ENCODE measurements around the gene SHB.

SHB gene

GRCh38 chr9:38108326-38108725 is 39.3 kb upstream of the SHB start:
- Histone ChIP-seq H3K27me3 (replicated peaks in 2 of 5; ENCODE audit: control insufficient read depth in 4 of 5, insufficient read depth in 5 of 5, low read length in 4 of 5) (no peaks in the 10 kb centered on the region), H3K36me3 (ENCODE audit: control insufficient read depth in 4 of 4, insufficient read depth in 4 of 4, low read length in 3 of 4) (no peaks in the 10 kb centered on the region), H3K4me1 (ENCODE audit: control extremely low read depth in 1 of 4, control insufficient read depth in 4 of 4, insufficient read depth in 4 of 4, low read length in 3 of 4) (no peaks in the 10 kb centered on the region), H3K4me3 (ENCODE audit: control insufficient read depth in 1 of 7, extremely low read depth in 1 of 7, insufficient read depth in 4 of 7, low read depth in 2 of 7, low read length in 6 of 7) (no peak overlapping the region), H3K27ac (ENCODE audit: insufficient read depth in 1 of 2, low read depth in 1 of 2, low read length in 2 of 2, poor library complexity in 1 of 2, severe bottlenecking in 2 of 2) (no peak overlapping the region), H3K9me3 (ENCODE audit: control extremely low read depth in 1 of 5, control insufficient read depth in 4 of 5, insufficient read depth in 2 of 5, low read depth in 1 of 5, low read length in 4 of 5) (no peaks in the 10 kb centered on the region)
- no peak for DNase-seq
- POLR2A ChIA-PET, result no interaction called here
- WGBS (ENCODE audit: insufficient coverage), result 100% methylated on average over 1 of the region's 1 CpG
- CTCF ChIA-PET, result no interaction called here

DNA sequence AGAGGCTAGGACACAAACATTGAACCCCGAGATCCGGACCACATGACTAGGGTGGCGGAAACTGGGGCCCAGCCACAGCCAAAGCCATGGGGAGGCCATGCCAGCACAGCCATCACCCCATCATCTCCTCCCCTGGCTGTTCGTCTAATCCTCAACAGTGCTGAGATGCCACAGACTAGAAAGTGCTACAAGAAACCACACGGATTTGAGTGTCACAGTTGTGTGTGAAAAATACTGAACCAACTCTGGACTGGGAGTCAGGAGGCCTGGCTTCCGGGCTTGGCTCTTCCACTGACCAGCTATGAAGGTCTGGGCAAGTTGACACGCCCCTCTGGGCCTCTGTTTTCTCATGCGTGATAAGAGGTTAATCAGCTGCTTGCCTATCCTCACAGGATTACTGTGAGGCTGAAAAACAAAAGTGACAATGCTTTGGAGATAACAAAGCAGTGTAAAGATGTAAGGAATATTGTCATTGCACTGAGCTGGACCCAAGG is 38.8 kb upstream of the SHB start:
- CTCF ChIA-PET, result no interaction called here
- Histone ChIP-seq H3K27ac (ENCODE audit: insufficient read depth in 1 of 2, low read depth in 1 of 2, low read length in 2 of 2, poor library complexity in 1 of 2, severe bottlenecking in 2 of 2) (no peak overlapping the region), H3K36me3 (ENCODE audit: control insufficient read depth in 4 of 4, insufficient read depth in 4 of 4, low read length in 3 of 4) (no peaks in the 10 kb centered on the region), H3K4me1 (ENCODE audit: control extremely low read depth in 1 of 4, control insufficient read depth in 4 of 4, insufficient read depth in 4 of 4, low read length in 3 of 4) (no peaks in the 10 kb centered on the region), H3K27me3 (replicated peaks in 2 of 5; ENCODE audit: control insufficient read depth in 4 of 5, insufficient read depth in 5 of 5, low read length in 4 of 5) (no peaks in the 10 kb centered on the region), H3K9me3 (ENCODE audit: control extremely low read depth in 1 of 5, control insufficient read depth in 4 of 5, insufficient read depth in 2 of 5, low read depth in 1 of 5, low read length in 4 of 5) (no peaks in the 10 kb centered on the region), H3K4me3 (ENCODE audit: control insufficient read depth in 1 of 7, extremely low read depth in 1 of 7, insufficient read depth in 4 of 7, low read depth in 2 of 7, low read length in 6 of 7) (no peak overlapping the region)
- POLR2A ChIA-PET, result no interaction called here
- no peak for DNase-seq
- 95% methylated on average over 8 of the region's 8 CpGs for WGBS (ENCODE audit: insufficient coverage)

GRCh38 chr9:38107405-38107804 is 38.4 kb upstream of the SHB start:
- H3K27ac ChIP-seq (ENCODE audit: insufficient read depth in 1 of 2, low read depth in 1 of 2, low read length in 2 of 2, poor library complexity in 1 of 2, severe bottlenecking in 2 of 2), result no peak overlapping the region
- no peak for DNase-seq
- no peaks in the 10 kb centered on the region for H3K36me3 ChIP-seq (ENCODE audit: control insufficient read depth in 4 of 4, insufficient read depth in 4 of 4, low read length in 3 of 4)
- no peaks in the 10 kb centered on the region for H3K4me1 ChIP-seq (ENCODE audit: control extremely low read depth in 1 of 4, control insufficient read depth in 4 of 4, insufficient read depth in 4 of 4, low read length in 3 of 4)
- no peak overlapping the region for H3K4me3 ChIP-seq (ENCODE audit: control insufficient read depth in 1 of 7, extremely low read depth in 1 of 7, insufficient read depth in 4 of 7, low read depth in 2 of 7, low read length in 6 of 7)
- WGBS (ENCODE audit: insufficient coverage), result 92% methylated on average over 3 of the region's 3 CpGs
- POLR2A ChIA-PET, result no interaction called here
- H3K27me3 ChIP-seq (replicated peaks in 2 of 5; ENCODE audit: control insufficient read depth in 4 of 5, insufficient read depth in 5 of 5, low read length in 4 of 5), result no peaks in the 10 kb centered on the region
- CTCF ChIA-PET, result no interaction called here
- no peaks in the 10 kb centered on the region for H3K9me3 ChIP-seq (ENCODE audit: control extremely low read depth in 1 of 5, control insufficient read depth in 4 of 5, insufficient read depth in 2 of 5, low read depth in 1 of 5, low read length in 4 of 5)

- H3K4me3 ChIP-seq (ENCODE audit: control insufficient read depth in 1 of 7, extremely low read depth in 1 of 7, insufficient read depth in 4 of 7, low read depth in 2 of 7, low read length in 6 of 7), result no peak overlapping the region
- no peaks in the 10 kb centered on the region for H3K27me3 ChIP-seq (replicated peaks in 2 of 5; ENCODE audit: control insufficient read depth in 4 of 5, insufficient read depth in 5 of 5, low read length in 4 of 5)
- no peak for DNase-seq
- WGBS (ENCODE audit: insufficient coverage), result 92% methylated on average over 2 of the region's 3 CpGs
- CTCF ChIA-PET, result interaction anchor here (1.0 kb wide), 1 partner anchor 54 kb away, joined by 3 read pairs; no protein-coding TSS in a partner anchor
- no peaks in the 10 kb centered on the region for H3K36me3 ChIP-seq (ENCODE audit: control insufficient read depth in 4 of 4, insufficient read depth in 4 of 4, low read length in 3 of 4)
- H3K9me3 ChIP-seq (ENCODE audit: control extremely low read depth in 1 of 5, control insufficient read depth in 4 of 5, insufficient read depth in 2 of 5, low read depth in 1 of 5, low read length in 4 of 5), result no peaks in the 10 kb centered on the region
- H3K27ac ChIP-seq (ENCODE audit: insufficient read depth in 1 of 2, low read depth in 1 of 2, low read length in 2 of 2, poor library complexity in 1 of 2, severe bottlenecking in 2 of 2), result no peak overlapping the region
- no peaks in the 10 kb centered on the region for H3K4me1 ChIP-seq (ENCODE audit: control extremely low read depth in 1 of 4, control insufficient read depth in 4 of 4, insufficient read depth in 4 of 4, low read length in 3 of 4)
- POLR2A ChIA-PET, result no interaction called here
Observed at GRCh38 chr9:38106488-38106887, 37.5 kb upstream of the SHB start.

DNA sequence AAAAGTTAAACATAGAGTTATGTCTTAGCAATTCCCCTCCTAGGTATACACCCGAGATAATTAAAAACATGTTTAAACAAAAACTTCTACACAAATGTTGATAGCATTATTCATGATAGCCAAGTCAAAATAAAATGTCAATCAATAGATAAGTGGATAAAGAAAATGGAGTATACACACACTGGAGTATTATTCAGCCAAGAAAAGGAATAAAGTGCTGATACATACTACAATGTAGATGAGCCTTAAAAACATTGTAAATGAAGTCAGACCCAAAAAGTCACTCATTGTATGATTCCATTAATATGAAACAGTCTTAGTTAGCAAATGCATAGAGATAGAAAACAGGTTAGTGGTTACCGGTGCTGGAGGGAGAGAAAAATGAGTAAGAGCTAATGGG is 34.3 kb upstream of the SHB start:
- no peak for DNase-seq
- Histone ChIP-seq H3K4me3 (ENCODE audit: control insufficient read depth in 1 of 7, extremely low read depth in 1 of 7, insufficient read depth in 4 of 7, low read depth in 2 of 7, low read length in 6 of 7) (no peak overlapping the region), H3K27ac (ENCODE audit: insufficient read depth in 1 of 2, low read depth in 1 of 2, low read length in 2 of 2, poor library complexity in 1 of 2, severe bottlenecking in 2 of 2) (no peak overlapping the region), H3K4me1 (ENCODE audit: control extremely low read depth in 1 of 4, control insufficient read depth in 4 of 4, insufficient read depth in 4 of 4, low read length in 3 of 4) (no peaks in the 10 kb centered on the region), H3K9me3 (ENCODE audit: control extremely low read depth in 1 of 5, control insufficient read depth in 4 of 5, insufficient read depth in 2 of 5, low read depth in 1 of 5, low read length in 4 of 5) (no peaks in the 10 kb centered on the region), H3K36me3 (ENCODE audit: control insufficient read depth in 4 of 4, insufficient read depth in 4 of 4, low read length in 3 of 4) (no peaks in the 10 kb centered on the region), H3K27me3 (replicated peaks in 2 of 5; ENCODE audit: control insufficient read depth in 4 of 5, insufficient read depth in 5 of 5, low read length in 4 of 5) (peaks cover 0 to 4% (median 0%) of the 10 kb centered on the region in 5 experiments)
- ChIA-PET CTCF (no interaction called here), POLR2A (no interaction called here)
- WGBS (ENCODE audit: insufficient coverage), result 100% methylated on average over 1 of the region's 2 CpGs

DNA sequence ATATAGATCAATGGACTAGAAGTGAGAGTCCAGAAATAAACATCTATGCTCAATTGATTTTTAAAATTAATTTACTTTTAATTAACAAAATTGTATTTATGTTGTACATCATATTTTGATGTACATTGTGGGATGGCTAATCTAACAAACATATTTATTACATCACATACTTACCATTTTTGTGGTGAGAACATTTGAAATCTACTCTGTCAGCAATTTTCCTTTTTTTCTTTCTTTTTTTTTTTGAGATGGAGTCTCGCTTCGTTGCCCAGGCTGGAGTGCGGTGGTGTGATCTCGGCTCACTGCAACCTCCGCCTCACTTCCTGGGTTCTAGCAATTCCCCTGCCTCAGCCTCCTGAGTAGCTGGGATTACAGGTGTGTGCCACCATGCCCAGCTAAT is 32.4 kb upstream of the SHB start:
- CTCF ChIA-PET, result interaction anchor here (2.6 kb wide), 1 partner anchor 14 kb away, joined by 9 read pairs; no protein-coding TSS in a partner anchor
- DNase-seq, result no peak
- Histone ChIP-seq H3K9me3 (ENCODE audit: control extremely low read depth in 1 of 5, control insufficient read depth in 4 of 5, insufficient read depth in 2 of 5, low read depth in 1 of 5, low read length in 4 of 5) (no peaks in the 10 kb centered on the region), H3K4me1 (ENCODE audit: control extremely low read depth in 1 of 4, control insufficient read depth in 4 of 4, insufficient read depth in 4 of 4, low read length in 3 of 4) (no peaks in the 10 kb centered on the region), H3K27me3 (replicated peaks in 2 of 5; ENCODE audit: control insufficient read depth in 4 of 5, insufficient read depth in 5 of 5, low read length in 4 of 5) (peaks cover 0 to 4% (median 0%) of the 10 kb centered on the region in 5 experiments), H3K27ac (ENCODE audit: insufficient read depth in 1 of 2, low read depth in 1 of 2, low read length in 2 of 2, poor library complexity in 1 of 2, severe bottlenecking in 2 of 2) (no peak overlapping the region), H3K4me3 (ENCODE audit: control insufficient read depth in 1 of 7, extremely low read depth in 1 of 7, insufficient read depth in 4 of 7, low read depth in 2 of 7, low read length in 6 of 7) (no peak overlapping the region), H3K36me3 (ENCODE audit: control insufficient read depth in 4 of 4, insufficient read depth in 4 of 4, low read length in 3 of 4) (no peaks in the 10 kb centered on the region)
- 92% methylated on average over 4 of the region's 5 CpGs for WGBS (ENCODE audit: insufficient coverage)
- POLR2A ChIA-PET, result no interaction called here

DNA sequence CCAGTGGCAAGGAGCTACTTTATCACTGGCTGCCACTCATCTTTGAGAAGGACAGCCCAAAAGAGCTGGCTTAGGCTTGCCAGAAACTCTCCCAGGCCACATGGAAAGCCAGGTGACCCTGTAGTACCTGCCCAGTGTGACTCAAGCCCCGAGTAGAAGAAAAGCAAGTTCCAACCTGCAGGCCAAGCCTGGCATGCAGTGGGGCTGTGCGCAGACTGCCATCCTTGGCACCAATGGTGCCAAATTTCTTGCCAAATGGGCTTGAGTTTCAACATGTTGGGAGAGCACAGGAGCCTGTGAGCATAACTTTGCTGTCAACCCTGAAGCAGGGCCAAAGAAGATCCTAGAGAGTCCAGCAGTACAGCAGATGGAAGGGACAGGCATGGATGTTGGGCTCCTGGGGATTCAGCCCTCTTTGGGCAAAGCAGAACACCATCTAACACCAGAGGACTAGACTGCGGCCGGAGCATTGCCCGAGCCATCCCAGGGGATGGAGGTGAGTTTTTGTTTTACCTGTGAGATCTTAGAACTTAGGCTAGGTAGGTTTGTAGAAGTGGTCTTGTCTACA is 27.3 kb upstream of the SHB start:
- Histone ChIP-seq H3K9me3 (ENCODE audit: control extremely low read depth in 1 of 5, control insufficient read depth in 4 of 5, insufficient read depth in 2 of 5, low read depth in 1 of 5, low read length in 4 of 5) (no peaks in the 10 kb centered on the region), H3K4me3 (ENCODE audit: control insufficient read depth in 1 of 7, extremely low read depth in 1 of 7, insufficient read depth in 4 of 7, low read depth in 2 of 7, low read length in 6 of 7) (no peak overlapping the region), H3K36me3 (ENCODE audit: control insufficient read depth in 4 of 4, insufficient read depth in 4 of 4, low read length in 3 of 4) (no peaks in the 10 kb centered on the region), H3K27me3 (replicated peaks in 2 of 5; ENCODE audit: control insufficient read depth in 4 of 5, insufficient read depth in 5 of 5, low read length in 4 of 5) (peaks cover 0 to 4% (median 0%) of the 10 kb centered on the region in 5 experiments), H3K4me1 (ENCODE audit: control extremely low read depth in 1 of 4, control insufficient read depth in 4 of 4, insufficient read depth in 4 of 4, low read length in 3 of 4) (no peaks in the 10 kb centered on the region), H3K27ac (ENCODE audit: insufficient read depth in 1 of 2, low read depth in 1 of 2, low read length in 2 of 2, poor library complexity in 1 of 2, severe bottlenecking in 2 of 2) (no peak overlapping the region)
- WGBS (ENCODE audit: insufficient coverage), result 93% methylated on average over 2 of the region's 5 CpGs
- CTCF ChIA-PET, result interaction anchor here (4.1 kb wide), 1 partner anchor 9 kb away, joined by 18 read pairs; no protein-coding TSS in a partner anchor
- DNase-seq, result no peak
- POLR2A ChIA-PET, result no interaction called here
